ENCODE measurements around the gene TFDP1. TPM values are rescaled to one million over a fixed set of nuclear protein-coding genes. Genes with fewer than 3 reads are reported as not detected.

The TFDP1 gene
- total RNA-seq, 2 donors from 2014 or later, result 74.8 to 76.1 TPM

GRCh38 chr13:113636266-113636963 lies 51.9 kb downstream of the TFDP1 start:
- no peak for TF ChIP-seq CTCF (conservative IDR thresholded peaks at IDR 0.05)
- H3K4me1 ChIP-seq (ENCODE audit: control insufficient read depth, insufficient read depth, low read length), result no peaks in the 10 kb centered on the region
- Mint-ChIP-seq H3K27me3 (ENCODE audit: insufficient read depth) (no peaks in the 10 kb centered on the region), H3K36me3 (ENCODE audit: low read depth) (peaks cover 87% of the 10 kb centered on the region), H3K4me1 (no peaks in the 10 kb centered on the region), H3K9me3 (peaks cover 12% of the 10 kb centered on the region), H3K4me3 (no peak overlapping the region), H3K27ac (no peak overlapping the region)
- no peak overlapping the region for H3K27ac ChIP-seq (ENCODE audit: low read depth, low read length)
- no peak for DNase-seq
- H3K9me3 ChIP-seq (ENCODE audit: control insufficient read depth, low read length), result peaks cover 22% of the 10 kb centered on the region
- H3K4me3 ChIP-seq (ENCODE audit: low read length), result no peak overlapping the region
- 95 to 97% methylated on average over 15 to 24 of the region's 24 CpGs for WGBS, 2 experiments (ENCODE audit: insufficient coverage in 1 of 2, insufficient read length in 1 of 2)
- no peaks in the 10 kb centered on the region for H3K27me3 ChIP-seq (ENCODE audit: control insufficient read depth, insufficient read depth, low read length, poor library complexity, severe bottlenecking)
- peaks cover 88% of the 10 kb centered on the region for H3K36me3 ChIP-seq (ENCODE audit: control insufficient read depth, insufficient read depth, low read length)
- no peak overlapping the region for H3K9ac ChIP-seq (ENCODE audit: extremely low read depth, low read length, poor library complexity, severe bottlenecking)

GRCh38 chr13:113637262-113638160 lies 53.0 kb downstream of the TFDP1 start:
- H3K4me1 Mint-ChIP-seq, result no peaks in the 10 kb centered on the region
- DNase-seq, result peak; percentile 35

More at GRCh38 chr13:113637262-113638160, 53.0 kb downstream of the TFDP1 start:
- Histone ChIP-seq H3K4me3 (ENCODE audit: low read length) (no peak overlapping the region), H3K9ac (ENCODE audit: extremely low read depth, low read length, poor library complexity, severe bottlenecking) (no peak overlapping the region), H3K9me3 (ENCODE audit: control insufficient read depth, low read length) (peaks cover 33% of the 10 kb centered on the region), H3K27me3 (ENCODE audit: control insufficient read depth, insufficient read depth, low read length, poor library complexity, severe bottlenecking) (no peaks in the 10 kb centered on the region), H3K36me3 (ENCODE audit: control insufficient read depth, insufficient read depth, low read length) (peaks cover 92% of the 10 kb centered on the region), H3K27ac (ENCODE audit: low read depth, low read length) (no peak overlapping the region), H3K4me1 (ENCODE audit: control insufficient read depth, insufficient read depth, low read length) (no peaks in the 10 kb centered on the region)
- H3K27me3 Mint-ChIP-seq (ENCODE audit: insufficient read depth), result no peaks in the 10 kb centered on the region
- no peak overlapping the region for H3K27ac Mint-ChIP-seq
- no peak overlapping the region for H3K4me3 Mint-ChIP-seq
- peaks cover 23% of the 10 kb centered on the region for H3K9me3 Mint-ChIP-seq
- TF ChIP-seq CTCF (conservative IDR thresholded peaks at IDR 0.05), result no peak
- 94 to 95% methylated on average over 17 to 30 of the region's 30 CpGs for WGBS, 2 experiments (ENCODE audit: insufficient coverage in 1 of 2, insufficient read length in 1 of 2)
- H3K36me3 Mint-ChIP-seq (ENCODE audit: low read depth), result peaks cover 88% of the 10 kb centered on the region
